Measurements from ENCODE around the gene WDR77. TPM values are rescaled to one million over a fixed set of nuclear protein-coding genes. Genes with fewer than 3 reads are reported as not detected.

WDR77 gene
- total RNA-seq, 2 donors from 2014 or later, result 27.5 to 65.2 TPM

DNA sequence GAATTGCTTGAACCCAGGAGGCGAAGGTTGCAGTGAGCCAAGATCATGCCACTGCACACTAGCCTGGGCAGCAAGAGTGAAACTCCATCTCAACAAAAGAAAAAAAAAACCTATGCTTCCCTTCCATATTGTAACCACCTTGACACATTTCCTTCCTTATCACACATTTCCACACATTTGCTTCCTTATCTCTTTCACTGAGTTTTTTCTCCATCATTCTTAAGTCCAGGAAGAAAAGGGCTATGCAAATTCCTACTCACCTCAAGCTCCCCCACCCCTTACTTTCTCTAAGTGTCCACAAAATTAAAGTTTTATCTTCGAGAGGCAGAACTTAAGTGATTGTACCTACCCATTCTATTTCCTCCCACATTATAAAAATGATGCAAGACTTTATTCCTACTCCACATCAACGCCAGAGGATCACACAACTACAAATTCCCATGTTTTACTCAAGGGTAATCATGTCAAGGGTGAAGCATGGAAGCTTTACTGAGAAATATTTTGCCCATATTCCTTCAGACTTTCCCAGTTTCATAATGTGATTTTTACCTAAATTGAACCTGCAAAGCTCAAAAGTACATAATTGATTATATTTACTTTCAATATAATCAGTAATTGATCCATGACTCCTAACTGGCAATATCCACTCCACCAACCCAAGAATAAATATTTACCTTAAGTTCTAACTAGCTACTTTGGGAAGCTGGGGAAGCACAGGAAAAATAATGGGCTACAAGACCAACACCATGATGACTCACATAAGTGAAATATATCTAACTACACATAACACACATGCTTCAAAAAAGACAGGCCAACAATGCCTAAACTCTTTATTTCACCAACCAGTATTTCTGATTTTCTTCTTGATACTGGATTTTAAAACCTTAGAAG lies 9.3 kb downstream of the WDR77 start:
- no peak for ATAC-seq (replicated peaks)
- no peaks in the 10 kb centered on the region for H3K27me3 Mint-ChIP-seq
- peaks cover 3% of the 10 kb centered on the region for H3K4me1 Mint-ChIP-seq
- peaks cover 80% of the 10 kb centered on the region for H3K36me3 Mint-ChIP-seq (ENCODE audit: low read depth)
- H3K4me3 Mint-ChIP-seq, result no peak overlapping the region
- no peaks in the 10 kb centered on the region for H3K9me3 Mint-ChIP-seq
- H3K27ac Mint-ChIP-seq, result peak overlapping the region; percentile 64

DNA sequence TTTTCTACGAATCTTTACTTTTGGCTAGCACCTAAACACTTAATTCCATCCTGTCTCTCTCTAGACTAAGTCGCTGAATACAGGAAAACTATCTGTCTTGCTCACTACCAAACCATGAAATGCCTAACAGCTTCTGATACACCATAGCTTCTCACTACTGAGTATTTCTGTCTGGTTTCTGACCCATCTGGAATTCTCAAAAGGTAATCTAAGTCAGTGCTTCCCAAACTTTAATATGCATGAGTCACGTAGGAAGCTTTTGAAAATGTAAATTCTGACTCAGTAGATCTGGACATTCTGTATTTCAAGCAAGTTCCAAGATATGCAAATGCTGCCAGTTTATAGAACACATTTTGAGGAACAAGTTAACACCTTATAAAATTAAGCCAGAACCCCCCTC lies 12.3 kb downstream of the WDR77 start:
- no peaks in the 10 kb centered on the region for H3K4me1 Mint-ChIP-seq
- no peaks in the 10 kb centered on the region for H3K9me3 Mint-ChIP-seq
- ATAC-seq (replicated peaks), result no peak
- peak overlapping the region; percentile 23 for H3K27ac Mint-ChIP-seq
- H3K36me3 Mint-ChIP-seq (ENCODE audit: low read depth), result peaks cover 50% of the 10 kb centered on the region
- H3K27me3 Mint-ChIP-seq, result no peaks in the 10 kb centered on the region
- H3K4me3 Mint-ChIP-seq, result no peak overlapping the region

DNA sequence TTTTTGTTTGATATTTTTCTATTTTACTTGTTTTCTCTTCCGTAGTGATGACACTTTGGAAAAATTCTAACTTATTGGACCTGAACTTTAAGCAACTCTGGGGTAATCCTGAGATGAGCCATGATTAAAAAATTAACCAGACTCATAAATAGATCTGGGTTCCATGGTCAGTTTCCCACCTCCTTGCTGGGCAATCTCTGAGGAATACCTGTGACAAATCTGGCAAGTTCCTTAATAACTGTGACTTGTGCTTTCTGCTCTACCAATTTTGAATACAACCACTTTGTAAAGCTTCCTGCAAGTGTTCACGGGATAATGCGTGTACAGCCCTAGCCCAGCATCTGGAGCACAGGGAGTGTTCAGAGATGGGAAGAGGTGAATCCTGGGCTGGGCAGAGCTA lies 24.8 kb downstream of the WDR77 start:
- no peaks in the 10 kb centered on the region for H3K4me1 Mint-ChIP-seq
- H3K4me3 Mint-ChIP-seq, result no peak overlapping the region
- H3K27me3 Mint-ChIP-seq, result no peaks in the 10 kb centered on the region
- no peaks in the 10 kb centered on the region for H3K9me3 Mint-ChIP-seq
- H3K27ac Mint-ChIP-seq, result no peak overlapping the region
- no peak for ATAC-seq (replicated peaks)
- no peaks in the 10 kb centered on the region for H3K36me3 Mint-ChIP-seq (ENCODE audit: low read depth)

DNA sequence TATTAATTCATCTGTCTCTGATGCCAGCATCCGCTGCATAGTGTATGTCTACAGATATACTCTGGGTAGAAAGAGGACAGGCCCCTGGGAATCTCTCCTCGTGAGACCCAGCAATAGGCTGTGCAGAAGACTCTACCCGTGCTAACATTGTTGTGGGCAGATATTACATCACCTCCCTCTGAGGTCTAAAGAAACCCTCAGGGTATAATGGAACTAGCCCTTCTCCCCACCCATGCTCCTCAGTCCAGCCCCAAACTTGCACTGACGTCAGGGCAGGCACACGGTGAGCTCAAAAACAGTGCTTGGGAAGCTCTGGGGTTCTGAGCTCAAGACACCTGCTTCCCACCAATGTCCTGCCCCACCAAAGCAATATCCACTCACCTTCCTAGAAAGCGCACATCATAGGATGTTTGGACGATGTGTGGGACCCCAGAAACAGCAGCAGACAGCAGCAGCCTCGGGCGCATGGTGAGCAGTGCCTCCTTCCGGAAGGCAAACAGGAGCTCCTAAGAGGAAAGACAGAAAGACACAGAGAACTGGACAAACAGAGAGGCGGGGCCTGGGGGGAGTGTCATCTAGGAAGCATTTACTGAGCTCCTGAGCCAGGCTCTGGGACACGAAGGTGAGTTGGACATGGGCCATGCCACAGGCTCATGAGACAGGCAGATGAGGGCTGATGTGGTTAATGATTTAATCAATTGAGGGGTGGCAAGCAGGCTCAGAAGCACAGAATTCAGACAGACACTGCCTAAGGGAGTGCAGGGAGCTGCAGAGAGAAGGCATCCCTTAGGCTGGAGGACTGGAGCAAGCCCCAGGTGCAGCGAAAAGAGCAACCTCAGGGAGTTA lies 26.3 kb downstream of the WDR77 start:
- H3K9me3 Mint-ChIP-seq, result no peaks in the 10 kb centered on the region
- H3K27ac Mint-ChIP-seq, result peak overlapping the region; percentile 14
- H3K4me3 Mint-ChIP-seq, result no peak overlapping the region
- peaks cover 7% of the 10 kb centered on the region for H3K36me3 Mint-ChIP-seq (ENCODE audit: low read depth)
- no peak for ATAC-seq (replicated peaks)
- no peaks in the 10 kb centered on the region for H3K27me3 Mint-ChIP-seq
- no peaks in the 10 kb centered on the region for H3K4me1 Mint-ChIP-seq

DNA sequence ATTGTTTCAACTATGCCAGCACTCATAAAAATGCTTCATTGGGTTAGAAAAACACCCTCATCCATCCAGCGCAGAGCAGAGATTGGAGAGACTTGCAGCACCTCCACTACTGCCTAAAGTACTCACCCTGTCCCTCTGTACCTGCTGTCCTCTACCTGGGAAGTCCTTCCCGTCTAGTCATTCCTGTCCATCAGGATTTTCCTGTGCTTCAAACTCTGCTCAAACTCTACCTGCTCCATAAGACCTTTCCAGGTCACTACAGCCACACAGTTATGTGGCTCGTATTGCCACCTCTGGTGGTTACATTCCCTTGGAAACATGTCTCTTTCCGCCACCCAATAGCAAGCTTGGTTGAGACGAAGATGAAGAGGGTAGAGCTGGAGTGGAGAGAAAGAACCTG lies 28.7 kb downstream of the WDR77 start:
- Mint-ChIP-seq H3K9me3 (no peaks in the 10 kb centered on the region), H3K27ac (no peak overlapping the region), H3K4me3 (no peak overlapping the region), H3K36me3 (ENCODE audit: low read depth) (peaks cover 14% of the 10 kb centered on the region), H3K27me3 (no peaks in the 10 kb centered on the region), H3K4me1 (no peaks in the 10 kb centered on the region)
- ATAC-seq (replicated peaks), result no peak

DNA sequence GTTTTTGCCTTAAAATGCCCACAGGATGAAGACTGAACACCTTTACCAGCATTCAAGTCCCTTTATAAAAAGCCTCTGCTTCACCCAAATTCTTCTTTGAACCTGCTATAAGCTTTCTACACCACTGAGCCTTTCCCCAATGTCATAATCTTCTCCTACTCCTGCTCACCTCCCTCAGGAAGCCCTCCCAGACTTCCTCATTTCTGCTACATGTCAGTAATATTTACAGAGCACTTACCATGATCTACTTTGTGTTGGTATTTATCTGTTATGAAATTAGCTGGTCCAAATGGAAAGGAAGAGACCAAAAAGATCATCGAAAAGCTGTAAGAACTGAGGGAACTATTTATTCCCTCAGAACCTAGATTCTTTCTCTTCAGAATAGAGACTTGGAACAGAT lies 30.0 kb downstream of the WDR77 start:
- Mint-ChIP-seq H3K9me3 (no peaks in the 10 kb centered on the region), H3K27ac (no peak overlapping the region), H3K4me3 (no peak overlapping the region), H3K36me3 (ENCODE audit: low read depth) (peaks cover 14% of the 10 kb centered on the region), H3K4me1 (no peaks in the 10 kb centered on the region), H3K27me3 (no peaks in the 10 kb centered on the region)
- ATAC-seq (replicated peaks), result no peak

DNA sequence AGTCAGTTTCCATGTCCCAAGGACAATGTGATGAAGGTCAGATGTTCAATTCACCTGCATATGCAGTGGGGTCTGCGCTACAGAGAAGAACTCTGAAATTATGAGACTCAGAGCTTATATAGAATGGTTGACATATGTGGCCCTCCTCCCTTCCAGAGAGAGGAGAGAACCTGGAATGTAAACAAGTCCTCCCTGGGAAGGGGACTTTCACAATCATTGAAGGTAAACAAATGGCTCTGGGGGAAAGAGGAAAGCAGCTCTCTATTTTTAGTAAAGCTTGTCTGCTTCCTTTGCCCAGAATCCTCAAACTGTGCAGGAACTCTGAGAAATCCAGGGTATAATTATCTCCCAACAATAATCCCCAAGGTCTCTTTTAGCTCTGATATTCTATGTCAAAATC lies 31.3 kb downstream of the WDR77 start:
- H3K4me3 Mint-ChIP-seq, result no peak overlapping the region
- H3K9me3 Mint-ChIP-seq, result no peaks in the 10 kb centered on the region
- H3K27me3 Mint-ChIP-seq, result no peaks in the 10 kb centered on the region
- peaks cover 14% of the 10 kb centered on the region for H3K36me3 Mint-ChIP-seq (ENCODE audit: low read depth)
- no peaks in the 10 kb centered on the region for H3K4me1 Mint-ChIP-seq
- no peak for ATAC-seq (replicated peaks)
- no peak overlapping the region for H3K27ac Mint-ChIP-seq

DNA sequence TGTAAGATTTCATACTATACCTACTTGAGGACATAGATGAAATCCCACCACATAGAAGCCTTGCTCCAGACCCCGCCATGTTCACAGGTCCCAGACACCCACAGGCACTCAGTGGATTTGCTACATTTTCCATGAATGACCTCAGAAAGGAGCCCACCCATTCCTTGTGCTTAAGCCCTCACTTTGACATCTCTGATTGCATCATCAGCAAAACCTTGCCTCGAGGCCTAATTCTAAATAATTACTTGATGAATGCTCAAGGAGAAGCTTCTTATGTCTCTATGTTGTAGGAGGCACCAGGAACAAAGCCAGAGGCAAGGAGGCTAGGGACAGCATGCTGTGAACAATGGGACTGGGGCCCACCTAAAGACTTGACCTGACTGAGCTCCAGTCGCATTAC lies 33.6 kb downstream of the WDR77 start:
- H3K9me3 Mint-ChIP-seq, result no peaks in the 10 kb centered on the region
- no peak for ATAC-seq (replicated peaks)
- no peaks in the 10 kb centered on the region for H3K4me1 Mint-ChIP-seq
- no peaks in the 10 kb centered on the region for H3K27me3 Mint-ChIP-seq
- no peak overlapping the region for H3K27ac Mint-ChIP-seq
- H3K4me3 Mint-ChIP-seq, result no peak overlapping the region
- peaks cover 14% of the 10 kb centered on the region for H3K36me3 Mint-ChIP-seq (ENCODE audit: low read depth)

DNA sequence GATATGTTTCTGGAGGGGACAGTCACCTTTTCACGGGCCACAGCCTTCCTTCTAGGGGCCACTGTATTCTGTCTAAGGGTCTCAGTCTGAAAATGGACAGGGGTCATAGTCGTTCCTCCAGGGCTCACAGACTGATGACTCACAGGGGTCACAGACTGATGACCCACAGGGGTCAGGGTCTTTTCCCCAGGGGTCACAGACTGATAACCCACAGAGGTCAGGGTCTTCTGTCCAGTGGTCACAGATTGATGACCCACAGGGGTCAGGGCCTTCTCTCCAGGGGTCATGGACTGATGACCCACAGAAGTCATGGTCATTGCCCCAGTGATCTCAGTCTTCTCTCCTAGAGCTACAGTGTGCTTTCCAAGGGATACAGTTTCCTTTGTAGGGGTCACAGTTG lies 34.3 kb downstream of the WDR77 start:
- Mint-ChIP-seq H3K27ac (no peak overlapping the region), H3K27me3 (no peaks in the 10 kb centered on the region), H3K4me1 (no peaks in the 10 kb centered on the region), H3K9me3 (no peaks in the 10 kb centered on the region), H3K4me3 (no peak overlapping the region), H3K36me3 (ENCODE audit: low read depth) (peaks cover 14% of the 10 kb centered on the region)
- no peak for ATAC-seq (replicated peaks)

DNA sequence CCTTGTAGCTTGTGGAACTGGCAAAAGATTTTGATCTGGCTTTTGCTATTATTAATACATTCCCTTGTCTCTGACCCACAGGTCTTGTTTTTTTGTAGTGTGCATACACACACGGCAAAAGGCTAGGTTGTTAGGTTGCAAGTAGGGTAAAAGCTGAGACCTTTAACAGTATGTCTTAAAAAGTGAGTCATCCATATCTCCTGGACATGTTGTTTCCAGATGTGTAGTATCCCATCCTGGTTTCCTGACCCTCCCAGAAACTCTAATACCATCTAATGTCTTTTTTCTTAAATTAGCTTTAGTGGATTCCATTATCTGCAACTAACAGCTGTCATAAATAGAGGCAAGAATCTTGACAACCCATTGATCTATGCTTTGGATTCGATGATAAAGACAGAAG lies 36.2 kb downstream of the WDR77 start:
- no peak for ATAC-seq (replicated peaks)
- Mint-ChIP-seq H3K4me3 (no peak overlapping the region), H3K27me3 (no peaks in the 10 kb centered on the region), H3K4me1 (no peaks in the 10 kb centered on the region), H3K9me3 (no peaks in the 10 kb centered on the region), H3K27ac (no peak overlapping the region), H3K36me3 (ENCODE audit: low read depth) (peaks cover 7% of the 10 kb centered on the region)

DNA sequence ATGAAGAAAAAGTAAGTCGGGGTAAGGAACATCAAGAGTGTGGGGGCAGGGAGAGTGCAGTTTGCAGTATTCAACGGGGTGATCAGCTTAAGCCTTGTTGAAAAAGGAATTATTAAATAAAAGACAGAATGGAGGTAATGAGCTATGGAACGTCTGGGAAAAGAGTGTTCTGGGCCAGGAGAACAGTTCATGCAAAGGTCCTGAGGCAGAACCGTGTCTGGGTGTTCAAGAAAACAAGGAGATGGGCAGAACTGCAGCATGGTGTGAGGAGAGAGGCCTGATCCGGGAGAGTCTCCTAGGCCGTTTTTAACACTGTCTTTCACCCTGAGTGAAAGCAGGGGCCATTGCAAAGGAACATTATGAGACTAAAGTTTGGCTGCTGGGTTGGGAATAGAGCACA lies 41.8 kb downstream of the WDR77 start:
- Mint-ChIP-seq H3K9me3 (no peaks in the 10 kb centered on the region), H3K27ac (no peak overlapping the region), H3K27me3 (no peaks in the 10 kb centered on the region), H3K4me1 (peaks cover 7% of the 10 kb centered on the region), H3K4me3 (no peak overlapping the region), H3K36me3 (ENCODE audit: low read depth) (no peaks in the 10 kb centered on the region)
- no peak for ATAC-seq (replicated peaks)

DNA sequence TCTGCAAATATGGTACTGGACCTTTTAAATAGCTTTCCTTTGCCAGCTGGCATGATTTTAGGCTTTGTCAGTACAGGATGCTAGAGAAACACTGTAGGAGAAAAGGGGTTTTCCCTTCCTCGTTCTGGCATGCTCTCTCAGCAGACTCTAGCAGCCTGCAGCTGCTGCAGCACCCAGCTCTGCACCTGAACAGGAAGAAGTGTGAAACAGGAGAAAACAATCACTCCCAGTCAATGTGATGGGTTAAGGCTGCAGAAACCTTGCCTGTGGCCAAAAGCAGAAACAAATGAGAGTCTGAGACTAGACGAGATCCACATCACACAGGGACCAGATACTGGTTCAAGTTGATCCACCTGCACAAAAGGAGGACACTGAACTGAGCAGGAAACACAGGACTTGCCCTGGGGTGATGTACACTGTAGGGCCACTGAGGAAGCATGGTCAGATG lies 42.7 kb downstream of the WDR77 start:
- Mint-ChIP-seq H3K27me3 (no peaks in the 10 kb centered on the region), H3K4me3 (peak overlapping the region; percentile 47), H3K27ac (peak overlapping the region; percentile 23), H3K36me3 (ENCODE audit: low read depth) (no peaks in the 10 kb centered on the region), H3K4me1 (peaks cover 7% of the 10 kb centered on the region), H3K9me3 (no peaks in the 10 kb centered on the region)
- peak; percentile 78 for ATAC-seq (replicated peaks)

DNA sequence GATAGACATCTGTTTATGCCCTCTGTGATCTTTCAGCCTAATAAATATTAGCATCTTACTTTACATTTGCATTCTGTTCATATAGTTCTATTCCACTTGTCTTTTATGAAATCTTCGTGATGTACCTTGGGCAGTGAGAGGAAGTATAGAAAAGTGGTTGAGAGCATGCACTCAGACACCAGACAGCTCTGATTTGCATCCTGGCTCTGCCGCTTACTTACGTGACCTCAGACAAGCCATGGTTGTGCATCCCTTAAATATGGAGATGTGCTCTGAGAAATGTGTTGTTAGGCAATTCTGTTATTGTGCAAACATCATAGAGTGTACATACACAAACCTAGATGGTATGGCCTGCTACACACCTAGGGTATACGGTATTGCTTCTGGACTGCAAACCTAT lies 44.5 kb downstream of the WDR77 start:
- Mint-ChIP-seq H3K27me3 (no peaks in the 10 kb centered on the region), H3K4me3 (no peak overlapping the region), H3K27ac (no peak overlapping the region), H3K9me3 (no peaks in the 10 kb centered on the region), H3K4me1 (peaks cover 7% of the 10 kb centered on the region), H3K36me3 (ENCODE audit: low read depth) (no peaks in the 10 kb centered on the region)
- no peak for ATAC-seq (replicated peaks)

DNA sequence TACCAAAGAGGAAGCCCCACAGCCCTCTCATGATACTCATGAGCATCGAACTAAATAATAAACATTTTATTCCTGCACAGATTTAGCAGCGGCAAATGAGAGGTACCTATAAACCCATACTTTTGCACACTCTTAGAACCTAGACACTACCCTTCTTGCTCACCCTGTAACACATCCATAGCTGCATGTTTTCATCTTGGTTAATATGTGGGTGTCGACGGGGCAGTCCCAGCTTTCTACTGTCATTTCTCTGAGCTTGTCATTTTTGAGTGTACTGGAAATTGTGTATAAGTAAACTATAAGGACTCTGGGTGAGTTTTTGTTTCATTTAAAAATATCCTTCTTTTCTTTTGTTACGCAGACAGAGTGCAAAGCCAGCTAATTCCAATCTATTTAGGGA lies 47.0 kb downstream of the WDR77 start:
- Mint-ChIP-seq H3K36me3 (ENCODE audit: low read depth) (no peaks in the 10 kb centered on the region), H3K27ac (peak overlapping the region; percentile 44), H3K4me3 (peak overlapping the region; percentile 52), H3K27me3 (no peaks in the 10 kb centered on the region), H3K4me1 (peaks cover 13% of the 10 kb centered on the region), H3K9me3 (no peaks in the 10 kb centered on the region)
- ATAC-seq (replicated peaks), result peak; percentile 97

Measured in activated T-helper 17 cell treated with anti-CD3 and anti-CD28 coated beads, Interleukin-2, amount 50 U/mL, for 72 hours (primary cell).